Endothelial cell of umbilical vein (primary cell): ENCODE data around the gene PARD3B. TPM values are rescaled to one million over a fixed set of nuclear protein-coding genes. Genes with fewer than 3 reads are reported as not detected.

Source experiments
- BruUV-seq: library from RNA; stranded (reverse); fragments of 400-500 nt; replicated peaks from 2 replicates; lab custom pipeline; 2021; lab: Mats Ljungman, UMichigan
- CTCF ChIA-PET: fragments of 300-600, 350-600 bp; sonication (Branson Sonifier 250); formaldehyde crosslinking; loops from one replicate; lab custom pipeline; 2021; ENCODE audit warnings: antibody characterized with exemption, inconsistent platforms; lab: Charles Lee
- POLR2A ChIA-PET: fragments of 300-600, 350-600 bp; sonication (Branson Sonifier 250); formaldehyde crosslinking; loops from one replicate; lab custom pipeline; 2021; ENCODE audit warnings: antibody characterized with exemption, inconsistent platforms; lab: Charles Lee
- DNase-seq: peaks from one replicate; pipeline ENCODE4 v3.0.0-alpha.2; 2011; ENCODE audit warnings: low read depth, low spot score
- FAIRE-seq: peaks from 2 replicates; lab custom pipeline; 2011; peaks lifted over from hg19 to GRCh38; lab: Jason Lieb, UNC
- H2AFZ ChIP-seq: 2 replicates; pipeline ENCODE4 v1.6.0; 2012; ENCODE audit warnings: low read depth, low read length, control low read depth, inconsistent platforms
- H3K27ac ChIP-seq: 2 replicates; pipeline ENCODE4 v1.5.1; 2011; ENCODE audit warnings: low read depth, mild to moderate bottlenecking, control low read depth, low read length, moderate library complexity; ENCODE audit not compliant: insufficient read depth
- H3K27me3 ChIP-seq, 2 experiments: 2 replicates each; pipeline versions ENCODE4 v1.6.0 to v1.6.1; 2011; ENCODE audit warnings: low read length in 2 of 2, mixed read lengths in 1 of 2; ENCODE audit not compliant: control insufficient read depth in 2 of 2, insufficient read depth in 2 of 2
- H3K36me3 ChIP-seq, 2 experiments: 2 replicates in 1 of 2; 3 replicates in 1 of 2; pipeline ENCODE4 v1.5.1; 2011; ENCODE audit warnings: low read length in 2 of 2, mild to moderate bottlenecking in 1 of 2, moderate library complexity in 1 of 2; ENCODE audit not compliant: control insufficient read depth in 2 of 2, insufficient read depth in 2 of 2; ENCODE audit errors: extremely low read depth in 1 of 2
- H3K4me1 ChIP-seq: 3 replicates; pipeline ENCODE4 v1.5.1; 2011; ENCODE audit warnings: mild to moderate bottlenecking, low read length; ENCODE audit not compliant: control insufficient read depth, insufficient read depth; ENCODE audit errors: extremely low read depth
- H3K4me2 ChIP-seq: 2 replicates; pipeline ENCODE4 v1.6.1; 2011; ENCODE audit warnings: low read length, control low read depth, mixed read lengths; ENCODE audit not compliant: insufficient read depth
- H3K4me3 ChIP-seq, 3 experiments: fragments of 200-600 bp in 1 of 3; sonication (generic), shearing (Covaris generic) in 1 of 3; replicated peaks in 1 of 3; 2 replicates each; pipeline ENCODE4 v1.5.1; 2011 to 2016; ENCODE audit warnings: control low read depth in 3 of 3, low read length in 3 of 3, mild to moderate bottlenecking in 2 of 3, inconsistent platforms in 1 of 3, low read depth in 1 of 3, moderate library complexity in 1 of 3; ENCODE audit not compliant: insufficient read depth in 1 of 3
- H3K79me2 ChIP-seq: 2 replicates; pipeline ENCODE4 v1.6.0; 2012; ENCODE audit warnings: low read length, inconsistent platforms; ENCODE audit not compliant: control insufficient read depth, insufficient read depth
- H3K9ac ChIP-seq: replicated peaks from 2 replicates; pipeline ENCODE3; 2011; ENCODE audit warnings: low read length, control low read depth; ENCODE audit not compliant: insufficient read depth; ENCODE audit errors: extremely low read depth
- H3K9me1 ChIP-seq: replicated peaks from 3 replicates; pipeline ENCODE4 v1.6.0; 2011; ENCODE audit warnings: mild to moderate bottlenecking, low read length; ENCODE audit not compliant: control insufficient read depth, insufficient read depth; ENCODE audit errors: extremely low read depth
- H3K9me3 ChIP-seq: replicated peaks from 2 replicates; pipeline ENCODE4 v1.5.1; 2012; ENCODE audit warnings: low read length, inconsistent platforms; ENCODE audit not compliant: control insufficient read depth, insufficient read depth
- H4K20me1 ChIP-seq: replicated peaks from 2 replicates; pipeline ENCODE3; 2011; ENCODE audit warnings: mild to moderate bottlenecking, low read length; ENCODE audit not compliant: control insufficient read depth, insufficient read depth; ENCODE audit errors: extremely low read depth
- CTCF ChIP-seq, 2 donors: IDR thresholded peaks; 1 replicate in 1 of 2; 2 replicates in 1 of 2; pipeline ENCODE4 v1.5.1; 2011; ENCODE audit warnings: low read length in 2 of 2, mild to moderate bottlenecking in 2 of 2, moderate library complexity in 2 of 2, control low read depth in 1 of 2, inconsistent platforms in 1 of 2, low read depth in 1 of 2; ENCODE audit not compliant: insufficient read depth in 1 of 2; ENCODE audit errors: extremely low read depth in 1 of 2
- EZH2 ChIP-seq: IDR thresholded peaks from 2 replicates; pipeline ENCODE4 v1.6.1; 2012; ENCODE audit warnings: borderline replicate concordance, low read depth, mild to moderate bottlenecking, moderate library complexity, low read length, inconsistent platforms; ENCODE audit not compliant: severe bottlenecking
- FOS ChIP-seq: IDR thresholded peaks from 2 replicates; pipeline ENCODE4 v1.6.1; 2011; ENCODE audit warnings: mild to moderate bottlenecking, low read length, moderate library complexity, borderline replicate concordance; ENCODE audit not compliant: insufficient read depth
- GATA2 ChIP-seq: IDR thresholded peaks from 2 replicates; pipeline ENCODE4 v1.7.0; 2011; ENCODE audit warnings: low read depth, mild to moderate bottlenecking, moderate library complexity, mixed read lengths, low read length; ENCODE audit not compliant: insufficient read length, insufficient read depth
- JUN ChIP-seq: IDR thresholded peaks from 2 replicates; pipeline ENCODE4 v1.6.1; 2011; ENCODE audit warnings: borderline replicate concordance, low read depth; ENCODE audit not compliant: insufficient read length, insufficient read depth
- MYC ChIP-seq: IDR thresholded peaks from one replicate; pipeline ENCODE4 v1.6.1; 2011; ENCODE audit warnings: mild to moderate bottlenecking, low read depth, low read length
- POLR2A ChIP-seq: IDR thresholded peaks from 2 replicates; pipeline ENCODE4 v1.6.1; 2012; ENCODE audit warnings: low read depth, mild to moderate bottlenecking, control low read depth, low read length
- POLR2AphosphoS5 ChIP-seq: IDR thresholded peaks from 2 replicates; pipeline ENCODE4 v1.6.1; 2012; ENCODE audit warnings: low read depth, mild to moderate bottlenecking, control low read depth, low read length, moderate library complexity; ENCODE audit not compliant: insufficient read depth
- dilution Hi-C: fragments of 300-500 bp; cut with MboI; formaldehyde crosslinking; loops from one replicate; pipeline ENCODE4 v1.15.0; 2019; ENCODE audit warnings: low sequenced_read_pairs; ENCODE audit not compliant: extremely low pct_ligation_motif_present
- intact Hi-C: fragments of 100-400 bp; cut with micrococcal nuclease; formaldehyde crosslinking; loops from one replicate; pipeline ENCODE4 v1.10.0; 2022
- polyA plus RNA-seq, 4 experiments: library from polyadenylated mRNA; depleted of rRNA in 3 of 4; stranded (reverse) in 3 of 4; unstranded in 1 of 4; fragments of >200 nt; gene quantifications; 2 replicates each; pipeline versions ENCODE4 v1.2.1 to v1.2.3, GENCODE V29; 2011 to 2012; ENCODE audit warnings: missing spikeins in 1 of 4
- total RNA-seq: library from RNA; stranded (reverse); gene quantifications from 2 replicates; pipeline ENCODE4 v1.2.3, GENCODE V29; 2021
- TF ChIP-seq, protein P1 (sequence below): IDR thresholded peaks from 2 replicates; pipeline ENCODE4 v1.6.1; 2011; ENCODE audit not compliant: insufficient read depth, insufficient read length

The PARD3B gene
- total and polyA plus RNA-seq, 2 donors (not counting 3 experiments of a cell fraction or from before 2014, with no cell fraction given): 2.2 to 30.9 TPM

DNA sequence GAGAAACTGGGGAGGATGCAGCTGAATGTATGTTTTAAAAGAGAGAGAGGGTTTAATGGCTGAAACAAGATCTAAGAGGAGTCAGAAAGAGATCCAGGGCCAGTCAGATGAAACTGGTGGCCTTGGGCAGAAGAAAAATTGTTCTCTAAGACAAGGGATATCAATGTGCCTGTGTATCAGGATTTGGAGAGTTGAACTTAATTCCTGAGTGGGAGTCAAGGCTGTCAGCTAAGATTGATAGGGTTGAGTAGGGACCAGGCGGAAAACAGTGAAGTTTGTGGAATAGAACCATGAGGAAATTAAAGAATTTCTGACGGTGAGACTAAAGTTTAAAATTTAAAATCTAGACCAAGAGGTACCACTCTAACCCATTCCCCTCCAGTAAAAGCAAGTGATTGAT is 199.2 kb downstream of the PARD3B start:
- Histone ChIP-seq H3K27me3 (no peaks in the 10 kb centered on the region), H3K36me3 (no peaks in the 10 kb centered on the region), H3K4me1 (peaks cover 2% of the 10 kb centered on the region), H3K4me3 (no peak overlapping the region), H3K4me2 (no peak overlapping the region), H3K79me2 (no peaks in the 10 kb centered on the region), H4K20me1 (no peaks in the 10 kb centered on the region), H3K27ac (no peak overlapping the region), H3K9ac (no peak overlapping the region), H3K9me3 (no peaks in the 10 kb centered on the region), H2AFZ (no peak overlapping the region), H3K9me1 (no peaks in the 10 kb centered on the region)
- intact Hi-C loops: no loop called here
- TF ChIP-seq POLR2AphosphoS5 (no peak), JUN (no peak), GATA2 (no peak), EZH2 (no peak), FOS (no peak), MYC (no peak), POLR2A (no peak), CTCF (IDR thresholded peaks at IDR 0.05; ENCODE audit: extremely low read depth in 1 of 2, insufficient read depth in 1 of 2, low read depth in 1 of 2, low read length in 2 of 2) (no peak)
- TF ChIP-seq, protein P1, sequence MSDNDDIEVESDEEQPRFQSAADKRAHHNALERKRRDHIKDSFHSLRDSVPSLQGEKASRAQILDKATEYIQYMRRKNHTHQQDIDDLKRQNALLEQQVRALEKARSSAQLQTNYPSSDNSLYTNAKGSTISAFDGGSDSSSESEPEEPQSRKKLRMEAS: no peak
- DNase-seq (no peak), FAIRE-seq (no peak)
- dilution Hi-C loops: no loop called here
- ChIA-PET POLR2A (no interaction called here), CTCF (interaction anchor here (1.0 kb wide), 1 partner anchor 16 kb away, joined by 3 read pairs; no protein-coding TSS in a partner anchor)
- no TSS peak for BruUV-seq
